ENCODE data around the gene FUT8. TPM values are rescaled to one million over a fixed set of nuclear protein-coding genes. Genes with fewer than 3 reads are reported as not detected.

Gene FUT8
- total RNA-seq, 4 donors from 2014 or later = 6.5 to 11.3 (median 9.3) TPM

DNA sequence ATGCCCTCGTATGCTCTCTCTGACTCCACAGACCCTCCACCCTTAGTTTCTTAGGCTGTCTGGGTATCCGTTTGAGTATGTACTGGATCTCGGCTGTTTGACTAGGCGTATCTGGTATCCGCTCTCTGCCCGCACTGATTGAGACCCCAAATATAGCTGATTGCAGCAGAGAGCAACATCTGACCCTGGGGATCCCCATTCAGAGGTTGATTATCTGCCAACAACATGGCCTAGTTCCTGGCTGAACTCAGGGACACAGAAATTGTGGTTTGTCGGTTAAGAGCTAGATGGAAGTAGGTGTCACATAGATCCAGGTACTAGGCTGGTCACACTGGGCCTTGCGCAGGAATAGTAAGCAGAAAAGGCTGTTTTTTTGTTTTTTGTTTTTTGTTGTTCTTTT is 359.9 kb downstream of the FUT8 start:
- no peaks in the 10 kb centered on the region for H3K4me1 ChIP-seq
- no peak for DNase-seq
- H3K27me3 ChIP-seq = no peaks in the 10 kb centered on the region
- in situ Hi-C loops (cut with MboI; ENCODE audit: low sequenced_read_pairs in 4 of 4) (no loop called here), intact Hi-C loops (cut with DNase I; ENCODE audit: low total_unique reads) (no loop called here)
- no peak overlapping the region for H3K4me3 ChIP-seq
- no peak overlapping the region for H3K27ac ChIP-seq
- no peaks in the 10 kb centered on the region for H3K36me3 ChIP-seq
- no peak for TF ChIP-seq POLR2A (IDR thresholded peaks at IDR 0.05)
- TF ChIP-seq, protein P1, sequence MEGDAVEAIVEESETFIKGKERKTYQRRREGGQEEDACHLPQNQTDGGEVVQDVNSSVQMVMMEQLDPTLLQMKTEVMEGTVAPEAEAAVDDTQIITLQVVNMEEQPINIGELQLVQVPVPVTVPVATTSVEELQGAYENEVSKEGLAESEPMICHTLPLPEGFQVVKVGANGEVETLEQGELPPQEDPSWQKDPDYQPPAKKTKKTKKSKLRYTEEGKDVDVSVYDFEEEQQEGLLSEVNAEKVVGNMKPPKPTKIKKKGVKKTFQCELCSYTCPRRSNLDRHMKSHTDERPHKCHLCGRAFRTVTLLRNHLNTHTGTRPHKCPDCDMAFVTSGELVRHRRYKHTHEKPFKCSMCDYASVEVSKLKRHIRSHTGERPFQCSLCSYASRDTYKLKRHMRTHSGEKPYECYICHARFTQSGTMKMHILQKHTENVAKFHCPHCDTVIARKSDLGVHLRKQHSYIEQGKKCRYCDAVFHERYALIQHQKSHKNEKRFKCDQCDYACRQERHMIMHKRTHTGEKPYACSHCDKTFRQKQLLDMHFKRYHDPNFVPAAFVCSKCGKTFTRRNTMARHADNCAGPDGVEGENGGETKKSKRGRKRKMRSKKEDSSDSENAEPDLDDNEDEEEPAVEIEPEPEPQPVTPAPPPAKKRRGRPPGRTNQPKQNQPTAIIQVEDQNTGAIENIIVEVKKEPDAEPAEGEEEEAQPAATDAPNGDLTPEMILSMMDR (IDR thresholded peaks at IDR 0.05 in 4 of 5, conservative IDR thresholded peaks at IDR 0.05 in 1 of 5) = no peak
- no peak for ATAC-seq
- H3K9me3 ChIP-seq = no peaks in the 10 kb centered on the region

DNA sequence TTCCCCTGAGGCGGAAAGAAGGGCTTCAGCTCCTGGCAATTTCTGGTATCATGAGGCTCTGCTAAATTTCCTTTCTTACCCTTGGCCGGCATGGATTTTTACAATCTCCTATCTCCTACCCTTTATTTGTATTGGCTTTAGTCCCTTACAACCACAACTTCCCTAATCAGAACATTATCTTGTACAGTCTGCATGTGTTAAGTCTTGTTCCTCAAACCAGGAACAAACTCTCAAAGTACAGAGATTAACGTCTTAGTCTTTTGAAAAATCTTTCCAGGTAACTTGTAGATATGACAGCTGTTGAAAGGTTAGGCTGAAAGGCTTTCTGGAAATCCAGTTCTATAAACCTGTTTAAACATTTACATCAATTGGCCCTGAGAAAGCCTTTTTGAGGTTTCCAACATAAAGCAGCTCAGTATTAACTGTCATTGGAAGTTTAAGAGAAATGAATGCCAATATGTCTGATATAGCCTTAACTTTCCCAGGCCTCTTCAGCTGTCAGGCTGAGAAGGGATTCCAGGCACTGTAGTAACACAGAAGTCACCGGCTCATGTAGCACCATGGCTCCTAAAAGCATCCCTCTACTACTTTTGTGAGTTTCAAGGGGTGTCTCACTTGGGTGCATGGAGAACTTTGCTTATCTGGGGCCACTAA is 360.5 kb downstream of the FUT8 start:
- DNase-seq = no peak
- no peak overlapping the region for H3K27ac ChIP-seq
- ATAC-seq = no peak
- H3K36me3 ChIP-seq = no peaks in the 10 kb centered on the region
- TF ChIP-seq, protein P1 (IDR thresholded peaks at IDR 0.05 in 4 of 5, conservative IDR thresholded peaks at IDR 0.05 in 1 of 5) = no peak
- TF ChIP-seq POLR2A (IDR thresholded peaks at IDR 0.05) = no peak
- no peaks in the 10 kb centered on the region for H3K9me3 ChIP-seq
- intact Hi-C loops (cut with DNase I; ENCODE audit: low total_unique reads) = no loop called here
- H3K27me3 ChIP-seq = no peaks in the 10 kb centered on the region
- no peaks in the 10 kb centered on the region for H3K4me1 ChIP-seq
- in situ Hi-C loops (cut with MboI; ENCODE audit: low sequenced_read_pairs in 4 of 4) = no loop called here
- no peak overlapping the region for H3K4me3 ChIP-seq

DNA sequence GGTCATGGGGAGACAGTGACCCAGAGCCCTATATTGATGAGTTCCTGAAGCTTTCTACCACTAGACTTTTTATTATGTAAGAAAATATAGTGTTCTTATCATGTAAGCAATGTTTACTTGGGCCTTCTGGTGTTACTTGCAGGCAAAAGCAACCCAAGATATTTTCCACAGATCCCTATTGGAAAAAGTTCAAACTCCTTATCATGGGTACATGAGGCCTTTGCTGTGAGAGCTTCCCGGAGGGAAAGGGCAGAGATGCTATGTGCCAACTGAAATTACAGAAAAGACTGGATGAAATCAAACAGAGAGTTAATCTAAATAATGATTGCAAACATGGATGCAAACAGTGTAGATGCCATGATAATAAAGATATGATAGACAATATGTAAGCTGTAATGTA is 361.5 kb downstream of the FUT8 start:
- ATAC-seq (no peak), DNase-seq (no peak)
- Histone ChIP-seq H3K9me3 (no peaks in the 10 kb centered on the region), H3K27ac (no peak overlapping the region), H3K4me1 (no peaks in the 10 kb centered on the region), H3K27me3 (no peaks in the 10 kb centered on the region), H3K36me3 (no peaks in the 10 kb centered on the region), H3K4me3 (no peak overlapping the region)
- no peak for TF ChIP-seq POLR2A (IDR thresholded peaks at IDR 0.05)
- TF ChIP-seq, protein P1 (IDR thresholded peaks at IDR 0.05 in 4 of 5, conservative IDR thresholded peaks at IDR 0.05 in 1 of 5) = no peak
- in situ Hi-C loops (cut with MboI; ENCODE audit: low sequenced_read_pairs in 4 of 4) (no loop called here), intact Hi-C loops (cut with DNase I; ENCODE audit: low total_unique reads) (no loop called here)

GRCh38 chr14:65776193-65776852 is 363.8 kb downstream of the FUT8 start:
- Histone ChIP-seq H3K27ac (no peak overlapping the region), H3K4me3 (no peak overlapping the region), H3K9me3 (no peaks in the 10 kb centered on the region), H3K27me3 (no peaks in the 10 kb centered on the region), H3K4me1 (no peaks in the 10 kb centered on the region), H3K36me3 (no peaks in the 10 kb centered on the region)
- no peak for TF ChIP-seq POLR2A (IDR thresholded peaks at IDR 0.05)
- TF ChIP-seq, protein P1 (IDR thresholded peaks at IDR 0.05 in 4 of 5, conservative IDR thresholded peaks at IDR 0.05 in 1 of 5) = no peak
- ATAC-seq = no peak
- no peak for DNase-seq
- in situ Hi-C loops (cut with MboI; ENCODE audit: low sequenced_read_pairs in 4 of 4) = no loop called here
- intact Hi-C loops (cut with DNase I; ENCODE audit: low total_unique reads) = no loop called here

Data from gastrocnemius medialis (tissue), 4 donors.